ACC112 (cell line): Measurements from ENCODE around the gene PLA2G2D.

Experiments used
- H2AFZ ChIP-seq: fragments of 200-600 bp; sonication (generic); one replicate; pipeline ENCODE4 v1.6.0; 2017; ENCODE audit warnings: antibody characterized with exemption, low read length; ENCODE audit not compliant: unreplicated experiment
- H3K27ac ChIP-seq: fragments of 200-600 bp; sonication (generic); 2 replicates; pipeline ENCODE4 v1.5.1; 2014; ENCODE audit warnings: low read depth, mild to moderate bottlenecking, antibody characterized with exemption, low read length, moderate library complexity
- H3K27me3 ChIP-seq: fragments of 200-600 bp; sonication (generic); 2 replicates; pipeline ENCODE4 v1.6.1; 2014; ENCODE audit warnings: mild to moderate bottlenecking, antibody characterized with exemption, low read length, moderate library complexity, mixed read lengths; ENCODE audit not compliant: insufficient read depth
- H3K36me3 ChIP-seq: fragments of 200-600 bp; sonication (generic); 2 replicates; pipeline ENCODE4 v1.6.1; 2016; ENCODE audit warnings: mild to moderate bottlenecking, antibody characterized with exemption, low read length, moderate library complexity, mixed read lengths; ENCODE audit not compliant: insufficient read depth
- H3K4me1 ChIP-seq: fragments of 200-600 bp; sonication (generic); one replicate; pipeline ENCODE4 v1.6.1; 2016; ENCODE audit warnings: low read length, mixed read lengths; ENCODE audit not compliant: insufficient read depth, unreplicated experiment, control insufficient read depth
- H3K4me3 ChIP-seq: fragments of 200-600 bp; sonication (generic); 2 replicates; pipeline ENCODE4 v1.5.1; 2014; ENCODE audit warnings: mild to moderate bottlenecking, low read depth, low read length
- H3K79me2 ChIP-seq: fragments of 200-600 bp; sonication (generic); one replicate; pipeline ENCODE4 v1.6.0; 2016; ENCODE audit warnings: low read length; ENCODE audit not compliant: control insufficient read depth, unreplicated experiment, insufficient read depth

The PLA2G2D gene

GRCh38 chr1:20114021-20114648 lies 5.2 kb downstream of the PLA2G2D start:
- no peak overlapping the region for H3K27ac ChIP-seq
- H3K79me2 ChIP-seq: no peaks in the 10 kb centered on the region
- H3K36me3 ChIP-seq: no peaks in the 10 kb centered on the region
- no peak overlapping the region for H2AFZ ChIP-seq
- no peaks in the 10 kb centered on the region for H3K4me1 ChIP-seq
- peaks cover 38% of the 10 kb centered on the region for H3K27me3 ChIP-seq
- no peak overlapping the region for H3K4me3 ChIP-seq

- Histone ChIP-seq H3K79me2 (no peaks in the 10 kb centered on the region), H3K4me1 (no peaks in the 10 kb centered on the region), H3K36me3 (no peaks in the 10 kb centered on the region), H3K4me3 (no peak overlapping the region), H2AFZ (no peak overlapping the region), H3K27me3 (peaks cover 21% of the 10 kb centered on the region), H3K27ac (no peak overlapping the region)
These were observed 6.9 kb downstream of the PLA2G2D start for GRCh38 chr1:20112279-20113000.

DNA sequence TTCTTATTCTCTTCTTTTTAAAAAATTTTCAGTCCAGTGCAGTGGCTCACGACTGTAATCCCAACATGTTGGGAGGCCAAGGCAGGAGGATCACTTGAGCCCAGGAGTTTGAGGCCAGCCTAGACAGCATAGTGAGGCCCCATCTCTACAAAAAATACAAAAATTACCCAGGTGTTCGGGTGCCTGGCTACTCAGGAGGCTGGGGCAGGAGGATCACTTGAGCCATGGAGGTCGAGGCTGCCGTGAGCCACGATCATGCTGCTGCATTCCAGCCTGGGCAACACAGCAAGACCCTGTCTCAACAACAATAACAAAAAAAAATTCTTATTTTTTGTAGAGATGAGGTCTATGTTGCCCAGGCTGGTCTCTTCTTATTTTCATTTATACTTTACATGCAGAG lies 7.9 kb downstream of the PLA2G2D start:
- Histone ChIP-seq H3K4me3 (no peak overlapping the region), H3K27ac (no peak overlapping the region), H3K27me3 (peaks cover 19% of the 10 kb centered on the region), H3K79me2 (no peaks in the 10 kb centered on the region), H2AFZ (no peak overlapping the region), H3K4me1 (no peaks in the 10 kb centered on the region), H3K36me3 (no peaks in the 10 kb centered on the region)

GRCh38 chr1:20110679-20111078 lies 8.7 kb downstream of the PLA2G2D start:
- no peak overlapping the region for H3K4me3 ChIP-seq
- H3K79me2 ChIP-seq: no peaks in the 10 kb centered on the region
- no peak overlapping the region for H2AFZ ChIP-seq
- H3K27me3 ChIP-seq: peaks cover 17% of the 10 kb centered on the region
- H3K27ac ChIP-seq: no peak overlapping the region
- no peaks in the 10 kb centered on the region for H3K36me3 ChIP-seq
- no peaks in the 10 kb centered on the region for H3K4me1 ChIP-seq

- H2AFZ ChIP-seq: no peak overlapping the region
- no peaks in the 10 kb centered on the region for H3K36me3 ChIP-seq
- H3K4me1 ChIP-seq: no peaks in the 10 kb centered on the region
- no peaks in the 10 kb centered on the region for H3K79me2 ChIP-seq
- no peak overlapping the region for H3K4me3 ChIP-seq
- no peak overlapping the region for H3K27ac ChIP-seq
- H3K27me3 ChIP-seq: peaks cover 13% of the 10 kb centered on the region; the same call in 1 of the 2 replicates
These were observed 10.0 kb downstream of the PLA2G2D start for GRCh38 chr1:20109223-20109856.

GRCh38 chr1:20108366-20109123 lies 10.8 kb downstream of the PLA2G2D start:
- no peak overlapping the region for H2AFZ ChIP-seq
- H3K27me3 ChIP-seq: 0 out of 2 replicates have a peak, but pooled peaks cover 6% of the 10 kb centered on the region
- H3K4me3 ChIP-seq: no peak overlapping the region
- no peak overlapping the region for H3K27ac ChIP-seq
- no peaks in the 10 kb centered on the region for H3K4me1 ChIP-seq
- H3K36me3 ChIP-seq: no peaks in the 10 kb centered on the region
- no peaks in the 10 kb centered on the region for H3K79me2 ChIP-seq

DNA sequence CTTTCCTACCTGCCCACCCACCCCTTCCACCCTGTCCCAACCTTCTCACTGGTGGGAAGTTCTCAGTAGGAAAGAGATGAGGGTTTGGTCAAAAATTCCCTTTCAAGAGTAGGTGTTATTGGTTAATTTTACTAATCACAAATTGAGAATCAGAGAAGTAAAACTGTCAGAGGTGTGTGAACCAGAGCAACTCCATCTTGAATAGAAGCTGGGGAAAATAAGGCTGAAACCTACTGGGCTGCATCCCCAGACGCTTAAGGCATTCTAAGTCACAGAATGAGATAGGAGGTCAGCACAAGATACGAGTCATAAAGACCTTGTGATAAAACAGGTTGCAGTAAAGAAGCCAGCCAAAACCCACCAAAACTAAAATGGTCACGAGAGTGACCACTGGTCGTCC lies 11.5 kb downstream of the PLA2G2D start:
- peaks cover 6% of the 10 kb centered on the region for H3K4me1 ChIP-seq
- no peak overlapping the region for H2AFZ ChIP-seq
- no peaks in the 10 kb centered on the region for H3K36me3 ChIP-seq
- no peak overlapping the region for H3K4me3 ChIP-seq
- H3K27ac ChIP-seq: no peak overlapping the region
- 0 out of 2 replicates have a peak, but pooled peaks cover 6% of the 10 kb centered on the region for H3K27me3 ChIP-seq
- no peaks in the 10 kb centered on the region for H3K79me2 ChIP-seq

DNA sequence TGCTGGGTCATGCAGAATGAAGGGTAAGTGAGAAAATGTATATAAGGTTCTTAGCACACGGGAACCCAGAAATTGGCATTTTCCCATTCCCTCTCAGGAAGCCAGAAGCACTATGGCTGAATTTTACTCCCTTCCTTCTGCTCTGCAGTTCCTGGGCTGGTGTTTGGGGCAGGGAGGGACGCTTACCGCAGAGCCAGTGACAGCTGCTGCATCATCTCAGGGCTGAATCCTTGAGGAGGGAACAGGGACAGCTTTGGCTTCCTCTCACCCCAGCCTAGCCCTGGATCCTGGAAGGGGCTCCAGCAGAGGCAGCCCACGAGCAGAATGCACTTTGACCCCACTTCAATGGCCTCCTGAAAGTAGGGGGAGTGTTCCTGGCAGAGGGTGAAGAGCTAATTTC lies 12.0 kb downstream of the PLA2G2D start:
- H2AFZ ChIP-seq: no peak overlapping the region
- H3K27ac ChIP-seq: no peak overlapping the region
- H3K4me1 ChIP-seq: peaks cover 9% of the 10 kb centered on the region
- H3K4me3 ChIP-seq: no peak overlapping the region
- no peaks in the 10 kb centered on the region for H3K79me2 ChIP-seq
- H3K36me3 ChIP-seq: no peaks in the 10 kb centered on the region
- 0 out of 2 replicates have a peak, but pooled peaks cover 6% of the 10 kb centered on the region for H3K27me3 ChIP-seq

- Histone ChIP-seq H3K4me3 (no peak overlapping the region), H3K79me2 (no peaks in the 10 kb centered on the region), H3K27ac (no peak overlapping the region), H3K4me1 (peaks cover 9% of the 10 kb centered on the region), H3K36me3 (no peaks in the 10 kb centered on the region), H3K27me3 (0 out of 2 replicates have a peak, but pooled peaks cover 6% of the 10 kb centered on the region), H2AFZ (no peak overlapping the region)
These were observed 13.5 kb downstream of the PLA2G2D start for GRCh38 chr1:20105856-20106255.

- Histone ChIP-seq H3K4me3 (no peak overlapping the region), H2AFZ (no peak overlapping the region), H3K27me3 (0 out of 2 replicates have a peak, but pooled peaks cover 6% of the 10 kb centered on the region), H3K27ac (no peak overlapping the region), H3K79me2 (no peaks in the 10 kb centered on the region), H3K36me3 (no peaks in the 10 kb centered on the region), H3K4me1 (peaks cover 9% of the 10 kb centered on the region)
These were observed 16.5 kb downstream of the PLA2G2D start for GRCh38 chr1:20102875-20103274.
